GM12875 (cell line): Measurements from ENCODE around the gene GALNT12.

Experiments used
- H3K4me3 ChIP-seq: one replicate; pipeline ENCODE4 v1.5.1; 2011; ENCODE audit warnings: low read depth, low read length, control low read depth
- TF ChIP-seq, protein P1 (sequence below): IDR thresholded peaks from 2 replicates; pipeline ENCODE4 v1.5.1; 2011; ENCODE audit warnings: low read depth, mild to moderate bottlenecking, control low read depth, inconsistent platforms, low read length, moderate library complexity, borderline replicate concordance; ENCODE audit not compliant: insufficient read depth

Gene GALNT12

DNA sequence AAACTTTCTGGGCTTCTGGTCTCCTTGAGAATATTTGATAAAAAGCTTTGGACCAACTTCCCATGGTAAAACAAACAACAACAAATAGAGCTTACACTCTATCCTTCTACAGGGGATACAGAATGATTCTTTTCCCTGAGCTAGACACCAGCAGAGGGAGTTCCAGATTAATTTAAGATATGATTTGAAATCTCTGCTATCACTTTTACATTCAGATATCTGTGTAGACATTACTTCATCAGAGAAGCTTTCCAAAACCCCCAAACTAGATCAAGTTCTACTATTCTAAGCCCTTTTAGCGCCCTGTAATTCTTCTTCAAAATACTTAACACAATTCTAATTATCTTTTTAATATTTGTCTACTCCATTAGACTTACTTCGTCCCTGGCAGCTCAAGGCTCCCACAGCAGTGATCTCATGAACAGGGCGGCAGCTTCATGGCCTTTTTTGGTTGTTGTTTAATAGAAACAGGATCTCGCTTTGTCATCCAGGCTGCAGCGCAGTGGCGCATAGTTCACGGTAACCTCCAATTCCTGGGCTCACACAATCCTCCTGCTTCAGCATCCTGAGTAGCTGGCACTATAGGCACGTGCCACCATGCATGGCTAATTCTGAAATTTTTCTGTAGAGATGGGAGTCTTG lies 955 bp upstream of the GALNT12 start:
- TF ChIP-seq, protein P1, sequence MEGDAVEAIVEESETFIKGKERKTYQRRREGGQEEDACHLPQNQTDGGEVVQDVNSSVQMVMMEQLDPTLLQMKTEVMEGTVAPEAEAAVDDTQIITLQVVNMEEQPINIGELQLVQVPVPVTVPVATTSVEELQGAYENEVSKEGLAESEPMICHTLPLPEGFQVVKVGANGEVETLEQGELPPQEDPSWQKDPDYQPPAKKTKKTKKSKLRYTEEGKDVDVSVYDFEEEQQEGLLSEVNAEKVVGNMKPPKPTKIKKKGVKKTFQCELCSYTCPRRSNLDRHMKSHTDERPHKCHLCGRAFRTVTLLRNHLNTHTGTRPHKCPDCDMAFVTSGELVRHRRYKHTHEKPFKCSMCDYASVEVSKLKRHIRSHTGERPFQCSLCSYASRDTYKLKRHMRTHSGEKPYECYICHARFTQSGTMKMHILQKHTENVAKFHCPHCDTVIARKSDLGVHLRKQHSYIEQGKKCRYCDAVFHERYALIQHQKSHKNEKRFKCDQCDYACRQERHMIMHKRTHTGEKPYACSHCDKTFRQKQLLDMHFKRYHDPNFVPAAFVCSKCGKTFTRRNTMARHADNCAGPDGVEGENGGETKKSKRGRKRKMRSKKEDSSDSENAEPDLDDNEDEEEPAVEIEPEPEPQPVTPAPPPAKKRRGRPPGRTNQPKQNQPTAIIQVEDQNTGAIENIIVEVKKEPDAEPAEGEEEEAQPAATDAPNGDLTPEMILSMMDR = no peak
- no peak overlapping the region for H3K4me3 ChIP-seq

DNA sequence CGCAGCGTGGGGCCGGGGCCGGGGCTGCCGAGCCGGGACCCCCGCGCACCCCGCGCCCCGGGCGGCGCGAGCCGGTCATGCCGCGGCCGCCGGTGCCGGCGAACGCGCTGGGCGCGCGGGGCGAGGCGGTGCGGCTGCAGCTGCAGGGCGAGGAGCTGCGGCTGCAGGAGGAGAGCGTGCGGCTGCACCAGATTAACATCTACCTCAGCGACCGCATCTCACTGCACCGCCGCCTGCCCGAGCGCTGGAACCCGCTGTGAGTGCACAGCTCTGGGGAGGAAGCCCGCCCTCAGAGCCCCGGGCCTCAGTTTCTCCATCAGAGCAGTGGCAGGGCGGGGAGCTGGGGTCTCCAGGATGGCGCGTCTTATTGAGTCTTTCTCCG lies 335 bp downstream of the GALNT12 start:
- TF ChIP-seq, protein P1 = no peak
- H3K4me3 ChIP-seq = no peak overlapping the region

DNA sequence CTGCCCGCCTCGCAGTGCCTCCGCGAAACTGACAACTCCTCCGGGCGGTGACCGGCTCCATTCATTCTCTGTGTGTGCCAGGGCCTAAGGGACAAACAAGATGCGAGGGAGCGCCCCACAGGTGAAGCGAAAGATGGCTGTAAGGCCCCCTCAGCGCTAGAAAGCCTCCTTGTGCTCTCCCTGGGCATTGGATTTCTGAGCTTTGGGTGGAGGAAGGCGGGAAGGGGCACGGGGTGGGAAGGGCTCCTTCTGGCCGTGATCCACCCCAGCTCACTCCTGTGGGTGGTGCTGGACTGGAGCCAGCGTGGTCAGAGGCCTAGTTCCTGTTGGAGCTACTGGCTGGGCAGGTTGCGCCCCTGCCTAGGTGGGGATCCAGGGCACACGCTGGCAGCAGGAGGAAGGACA lies 943 bp downstream of the GALNT12 start:
- TF ChIP-seq, protein P1 = no peak
- no peak overlapping the region for H3K4me3 ChIP-seq

DNA sequence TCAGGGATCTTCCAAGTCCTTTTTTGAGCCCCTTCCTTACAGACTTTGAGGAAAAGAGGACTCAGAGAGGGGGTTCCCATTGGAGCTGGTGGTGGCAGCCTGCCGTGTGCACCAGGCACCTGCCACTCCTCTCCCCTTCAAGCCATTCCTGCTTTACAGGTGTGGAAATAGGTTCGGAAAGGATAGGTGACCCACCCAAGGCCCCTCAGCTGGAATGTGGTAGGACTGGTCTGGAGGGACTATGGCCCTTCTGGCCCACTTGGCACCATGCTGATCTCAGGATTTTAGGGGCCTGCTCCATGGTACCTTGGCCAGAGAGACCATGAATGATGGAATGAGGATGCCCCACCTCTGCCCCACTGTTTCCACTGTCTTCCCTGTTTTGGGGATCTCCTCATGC lies 1.4 kb downstream of the GALNT12 start:
- TF ChIP-seq, protein P1 = no peak
- H3K4me3 ChIP-seq = no peak overlapping the region

DNA sequence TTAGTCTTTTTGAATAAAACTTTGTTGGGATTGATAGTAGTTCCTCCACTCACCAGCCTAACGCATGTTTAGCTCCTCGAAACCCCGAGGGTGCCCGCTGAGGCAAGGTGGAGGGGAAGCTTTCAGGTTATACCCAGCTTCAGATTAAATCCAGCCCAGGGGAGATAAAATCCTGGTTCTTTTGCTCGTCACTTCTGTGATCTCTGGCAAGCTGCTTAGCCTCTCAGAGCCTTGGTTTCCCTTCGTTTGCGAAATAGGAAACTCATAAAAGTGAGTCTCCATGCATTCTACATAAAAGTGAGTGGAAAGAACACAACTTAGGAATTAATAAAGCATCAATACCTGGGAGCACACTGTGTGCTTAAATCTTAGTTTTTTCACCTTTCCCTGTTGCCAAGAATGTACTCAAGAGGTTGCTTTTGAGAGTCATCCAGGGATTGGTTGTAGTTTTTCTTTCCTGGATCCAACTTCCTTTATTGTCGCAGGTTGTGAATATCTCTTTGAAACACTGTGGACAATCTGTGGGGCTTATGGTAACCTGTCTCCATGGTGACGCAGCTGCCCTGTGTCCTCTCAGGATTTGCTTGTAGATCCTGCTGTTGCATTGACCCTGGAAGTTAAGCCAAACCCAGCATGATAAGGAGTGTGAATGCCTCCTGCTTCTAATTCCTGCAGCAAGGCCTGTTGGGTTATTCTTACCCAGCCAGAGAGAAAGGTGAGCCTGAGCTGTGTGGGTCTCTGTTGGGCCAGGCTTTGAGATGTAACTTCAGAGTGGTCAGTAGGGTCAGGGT lies 2.0 kb downstream of the GALNT12 start:
- H3K4me3 ChIP-seq = no peak overlapping the region
- TF ChIP-seq, protein P1 = no peak

DNA sequence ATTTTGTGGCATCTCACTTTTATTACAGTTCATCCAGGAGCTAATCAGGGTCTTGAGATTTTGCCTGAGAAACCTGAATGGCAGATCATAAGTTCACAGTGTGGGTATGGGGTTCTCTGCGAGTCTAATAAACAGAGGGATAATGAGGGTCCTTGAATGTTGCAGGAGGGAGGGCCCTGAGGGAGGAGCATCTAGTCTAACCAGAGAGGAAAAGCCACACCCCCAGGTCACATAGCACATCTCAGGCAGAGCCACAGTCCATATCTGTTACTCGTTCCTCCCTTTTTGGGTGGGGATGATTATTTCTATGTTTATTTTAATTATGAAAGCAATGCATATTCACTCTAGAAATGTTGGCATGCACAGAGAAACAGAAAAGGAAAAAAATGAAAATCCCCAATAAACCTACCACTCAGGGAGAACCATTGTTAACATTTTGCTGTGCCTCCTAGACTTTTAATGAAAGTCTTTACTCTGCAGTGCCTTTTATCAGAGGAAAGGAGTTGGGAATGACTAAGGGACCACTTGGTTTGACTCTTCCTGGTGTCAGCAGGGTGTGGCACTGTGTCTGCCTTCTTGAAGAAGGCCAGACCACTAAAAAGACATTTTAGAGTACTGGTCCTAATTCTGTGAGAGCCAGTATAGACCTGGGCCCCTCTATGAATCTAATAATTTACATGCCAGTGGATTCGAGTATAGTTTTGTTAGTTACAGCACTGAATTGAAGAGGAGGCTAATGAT lies 2.8 kb downstream of the GALNT12 start:
- TF ChIP-seq, protein P1 = no peak

More for the DNA sequence above, 2.8 kb downstream of the GALNT12 start:
- no peak overlapping the region for H3K4me3 ChIP-seq
